HG02588 (cell line): ENCODE results near the gene MT1H.

Experiments
- ATAC-seq: cut with Tn5 transposase; IDR thresholded peaks from one replicate; pipeline ENCODE4 v1.9.1; 2021; ENCODE audit warnings: mild to moderate bottlenecking, moderate library complexity; ENCODE audit not compliant: unreplicated experiment

Gene MT1H

GRCh38 chr16:56683424-56684172 lies 14.0 kb downstream of the MT1H start:
- ATAC-seq = no peak

GRCh38 chr16:56684256-56684925 lies 14.8 kb downstream of the MT1H start:
- no peak for ATAC-seq

- no peak for ATAC-seq
These were observed 15.4 kb downstream of the MT1H start for GRCh38 chr16:56684926-56685590.

- ATAC-seq = no peak
These were observed 17.1 kb downstream of the MT1H start for GRCh38 chr16:56686758-56687157.

GRCh38 chr16:56688762-56689161 lies 19.1 kb downstream of the MT1H start:
- ATAC-seq = no peak

GRCh38 chr16:56689171-56689570 lies 19.6 kb downstream of the MT1H start:
- ATAC-seq = no peak

- no peak for ATAC-seq
These were observed 21.0 kb downstream of the MT1H start for GRCh38 chr16:56690420-56691122.

GRCh38 chr16:56691885-56692284 lies 22.3 kb downstream of the MT1H start:
- no peak for ATAC-seq

GRCh38 chr16:56695246-56695645 lies 25.6 kb downstream of the MT1H start:
- ATAC-seq = no peak

- ATAC-seq = no peak
These were observed 28.0 kb downstream of the MT1H start for GRCh38 chr16:56697456-56698155.

GRCh38 chr16:56700195-56700594 lies 30.6 kb downstream of the MT1H start:
- no peak for ATAC-seq

GRCh38 chr16:56700631-56701030 lies 31.0 kb downstream of the MT1H start:
- ATAC-seq = no peak

GRCh38 chr16:56701534-56701933 lies 31.9 kb downstream of the MT1H start:
- no peak for ATAC-seq

- ATAC-seq = no peak
These were observed 33.2 kb downstream of the MT1H start for GRCh38 chr16:56702836-56703235.

- no peak for ATAC-seq
These were observed 39.2 kb downstream of the MT1H start for GRCh38 chr16:56708525-56709442.

- no peak for ATAC-seq
These were observed 39.9 kb downstream of the MT1H start for GRCh38 chr16:56709443-56710040.

- ATAC-seq = no peak
These were observed 40.6 kb downstream of the MT1H start for GRCh38 chr16:56710181-56710737.

GRCh38 chr16:56711862-56712261 lies 42.2 kb downstream of the MT1H start:
- no peak for ATAC-seq

- no peak for ATAC-seq
These were observed 44.2 kb downstream of the MT1H start for GRCh38 chr16:56713794-56714193.
